Effector CD4-positive, alpha-beta T cell (primary cell): ENCODE results near the gene SMOC1.

Experiments
- DNase-seq: peaks from one replicate; pipeline ENCODE4 v3.0.0-alpha.2; 2020

The SMOC1 gene

DNA sequence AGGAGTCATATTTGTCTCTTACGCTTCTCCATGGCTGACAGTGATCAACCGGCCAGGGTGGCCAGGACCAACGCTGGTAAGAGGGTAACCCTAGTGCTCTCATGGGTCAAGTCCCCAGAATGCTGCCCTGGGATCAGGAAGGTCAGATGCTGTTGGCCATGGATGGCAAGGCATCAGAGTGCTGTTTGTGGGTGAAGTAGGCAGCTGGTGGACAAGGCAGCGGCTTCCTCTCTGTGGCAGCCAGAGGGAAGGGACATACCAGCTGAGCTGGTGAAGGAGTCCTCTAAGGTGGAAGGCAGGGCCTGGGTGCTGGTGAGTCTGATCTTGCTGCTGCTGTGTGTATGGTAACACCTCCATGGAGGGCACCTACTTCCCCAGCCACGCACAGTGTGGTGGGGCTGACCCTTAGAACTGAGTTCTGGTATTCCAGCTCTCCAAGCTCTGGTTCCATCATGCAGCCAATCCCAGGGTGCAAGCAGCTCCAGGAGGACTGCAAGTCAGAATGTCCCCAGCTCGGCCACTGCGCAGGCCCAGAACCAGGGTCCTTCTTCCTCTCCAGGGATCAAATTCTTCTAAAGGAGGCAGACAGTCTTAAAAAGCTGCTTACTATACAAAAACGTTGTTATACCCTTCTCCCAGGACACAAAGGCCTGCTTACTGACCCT lies 13.4 kb upstream of the SMOC1 start:
- no peak for DNase-seq

DNA sequence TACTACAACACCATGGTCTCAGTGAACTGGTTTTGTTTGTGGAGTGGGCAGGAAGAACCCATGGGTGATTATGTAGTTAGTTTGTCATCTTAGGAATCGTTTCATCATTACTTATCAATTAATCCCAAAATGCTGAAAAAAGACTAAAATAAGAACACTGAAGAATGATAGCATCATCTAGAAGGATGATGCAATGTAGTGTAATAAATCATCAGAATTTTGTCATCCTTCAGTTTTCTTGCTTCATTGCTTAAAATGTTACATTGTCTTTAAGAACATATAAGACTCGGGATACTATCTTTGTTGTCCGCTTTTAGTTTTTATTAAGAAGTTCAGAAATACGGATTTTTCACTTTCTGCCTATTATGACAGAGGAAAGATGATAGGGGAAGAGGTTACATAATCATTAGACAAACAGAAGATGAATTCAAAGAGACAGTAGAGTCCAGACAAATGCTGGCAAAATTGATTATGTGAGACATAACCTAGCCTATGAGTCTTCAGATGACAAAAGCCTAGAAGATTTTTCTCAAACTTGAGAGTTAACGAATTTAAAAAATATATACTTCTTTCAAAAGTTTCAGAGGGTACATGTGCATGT lies 10.8 kb upstream of the SMOC1 start:
- no peak for DNase-seq

DNA sequence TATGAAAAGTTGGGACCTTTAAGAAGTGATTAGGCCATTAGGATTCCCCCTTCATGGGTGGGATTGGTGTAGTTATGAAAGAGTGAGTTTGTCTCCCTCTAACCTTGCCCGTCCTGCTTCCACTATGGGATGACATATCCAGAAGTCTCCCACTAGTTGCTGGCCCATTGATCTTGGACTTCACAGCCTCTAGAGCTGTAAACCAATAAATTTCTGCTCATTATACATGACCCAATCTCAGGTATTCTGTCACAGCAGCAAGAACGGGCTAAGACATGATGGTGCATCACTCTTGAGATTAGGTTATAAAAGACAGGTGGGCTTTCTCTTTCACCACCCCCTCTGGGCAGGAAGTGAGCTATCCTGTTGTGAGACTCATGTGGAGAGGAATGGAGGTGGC lies 8.6 kb upstream of the SMOC1 start:
- DNase-seq = no peak

DNA sequence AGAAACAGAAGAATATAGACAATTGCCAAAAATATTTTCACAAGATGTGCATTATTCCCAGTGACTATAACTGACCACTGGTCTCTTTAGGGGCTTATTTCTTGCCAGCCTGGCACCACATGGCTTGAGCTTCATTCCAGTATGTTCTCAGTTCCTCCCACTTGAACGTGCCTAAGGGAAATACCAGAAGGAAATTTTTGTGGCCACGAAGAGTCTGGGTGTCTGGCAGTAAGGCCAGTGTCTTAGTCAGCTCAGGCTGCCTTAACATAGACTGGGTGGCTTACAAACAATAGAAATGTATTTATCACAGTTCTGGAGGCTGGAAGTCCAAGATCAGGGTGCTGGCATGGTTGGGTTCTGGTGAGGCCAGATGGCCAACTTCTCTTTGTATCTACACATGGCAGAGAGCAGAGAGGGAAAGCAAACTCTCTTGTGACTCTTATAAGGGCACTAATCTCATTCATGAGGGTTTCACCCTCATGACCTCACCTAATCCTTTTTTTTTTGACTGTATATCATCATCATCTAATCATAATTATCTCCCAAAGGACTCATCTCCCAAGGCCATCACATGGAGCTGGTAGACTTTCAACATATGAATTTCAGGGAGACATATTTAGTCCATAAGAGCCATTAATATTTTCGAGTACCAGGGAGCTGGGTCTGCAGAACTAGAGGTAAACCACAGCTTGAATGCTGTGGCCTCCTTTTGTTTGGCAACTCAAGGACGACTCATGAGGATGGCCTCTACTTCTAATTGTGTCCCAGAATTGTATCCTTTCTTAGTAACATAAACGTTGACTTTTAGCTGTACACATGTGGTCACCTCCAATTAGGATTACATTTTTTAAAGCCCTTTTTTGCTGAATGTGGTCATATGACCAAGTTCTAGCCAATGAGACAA lies 5.1 kb upstream of the SMOC1 start:
- no peak for DNase-seq

DNA sequence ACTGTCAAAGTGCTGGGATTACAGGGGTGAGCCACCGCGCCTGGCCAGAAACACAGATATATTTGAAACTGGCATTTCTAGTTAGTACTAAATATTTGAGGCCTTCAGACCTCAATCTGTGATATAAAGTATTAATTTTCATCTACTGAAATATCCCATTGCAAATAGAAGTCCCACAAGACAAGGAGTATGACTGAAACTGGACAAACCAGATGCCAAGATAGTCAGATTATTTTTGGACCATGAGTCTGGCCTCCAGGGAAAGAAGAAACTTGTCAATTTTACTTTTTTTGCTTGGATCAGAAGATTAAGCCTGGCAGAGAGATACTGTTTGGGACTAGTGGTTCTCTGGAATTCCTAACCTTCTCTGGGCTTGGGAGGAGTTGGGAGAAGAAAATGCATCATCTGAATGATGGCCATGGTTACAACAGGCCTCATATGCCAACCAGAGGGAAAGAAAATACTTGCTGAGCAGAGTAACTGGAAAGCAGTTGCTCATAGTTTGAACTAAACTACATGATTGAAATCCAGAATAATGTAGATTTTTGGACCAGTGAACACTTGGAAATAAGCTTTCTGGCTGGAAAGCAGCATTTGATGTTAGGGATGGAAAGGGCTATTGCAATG lies 2.9 kb upstream of the SMOC1 start:
- no peak for DNase-seq

DNA sequence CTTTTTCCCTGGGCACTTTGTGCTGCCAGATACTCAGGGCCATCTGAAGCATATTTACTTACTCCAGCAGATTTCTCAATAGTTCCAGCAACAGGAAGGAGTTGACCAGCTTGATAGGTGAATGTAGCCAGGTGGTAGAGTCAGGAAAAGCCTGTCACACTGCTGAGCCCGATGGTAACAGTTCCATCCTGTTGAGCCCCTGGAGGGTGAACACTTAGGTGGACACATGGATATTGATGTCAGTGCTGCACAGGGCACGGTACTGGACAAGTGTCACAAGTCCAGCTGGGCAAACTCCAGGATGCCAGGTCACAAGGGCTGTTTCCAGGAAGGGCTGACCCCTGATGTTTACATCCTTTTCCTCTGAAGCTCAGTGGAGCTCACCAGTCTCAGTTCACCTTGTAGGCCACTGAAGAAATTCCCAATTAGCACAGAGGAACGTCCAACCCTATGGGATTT lies 2.3 kb upstream of the SMOC1 start:
- DNase-seq = no peak

DNA sequence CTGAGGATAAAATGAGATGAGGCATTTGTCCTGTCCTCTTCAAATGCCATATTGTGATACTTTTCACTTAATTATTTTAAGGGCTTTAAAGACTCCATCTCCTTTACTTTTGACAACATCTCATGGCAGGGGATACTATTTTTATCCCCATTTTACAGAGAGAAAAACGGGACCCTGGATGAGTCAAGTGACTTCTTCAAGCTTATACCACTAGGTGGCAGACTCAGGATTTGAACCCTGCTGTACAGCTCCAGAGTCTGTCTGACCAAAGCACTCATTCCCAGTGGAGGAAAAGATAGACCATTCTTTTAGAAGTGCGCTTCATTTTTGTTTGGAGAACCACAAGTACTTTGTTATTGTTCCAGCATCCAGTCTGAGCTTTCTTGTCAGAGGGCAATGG lies 1.7 kb upstream of the SMOC1 start:
- no peak for DNase-seq

DNA sequence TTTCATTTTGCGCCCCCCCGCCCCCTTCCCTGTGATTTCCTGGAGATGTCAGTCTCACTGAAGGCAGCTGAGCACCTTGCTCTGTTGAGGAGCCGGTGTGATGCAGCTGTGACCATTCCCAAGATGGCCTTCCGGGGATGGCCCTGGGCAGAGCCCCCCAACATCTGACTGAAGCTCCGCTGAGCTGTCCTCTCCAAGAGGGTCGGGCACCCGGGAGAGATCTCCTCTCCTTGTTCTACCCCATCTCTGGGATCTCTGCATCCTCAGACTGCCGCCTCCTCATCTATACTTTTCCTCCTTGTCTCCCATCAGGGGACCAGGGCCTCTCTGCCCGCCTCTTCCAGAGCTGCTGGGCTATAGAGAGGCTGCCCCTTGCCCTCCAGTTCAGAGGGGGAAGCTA lies 965 bp upstream of the SMOC1 start:
- no peak for DNase-seq

DNA sequence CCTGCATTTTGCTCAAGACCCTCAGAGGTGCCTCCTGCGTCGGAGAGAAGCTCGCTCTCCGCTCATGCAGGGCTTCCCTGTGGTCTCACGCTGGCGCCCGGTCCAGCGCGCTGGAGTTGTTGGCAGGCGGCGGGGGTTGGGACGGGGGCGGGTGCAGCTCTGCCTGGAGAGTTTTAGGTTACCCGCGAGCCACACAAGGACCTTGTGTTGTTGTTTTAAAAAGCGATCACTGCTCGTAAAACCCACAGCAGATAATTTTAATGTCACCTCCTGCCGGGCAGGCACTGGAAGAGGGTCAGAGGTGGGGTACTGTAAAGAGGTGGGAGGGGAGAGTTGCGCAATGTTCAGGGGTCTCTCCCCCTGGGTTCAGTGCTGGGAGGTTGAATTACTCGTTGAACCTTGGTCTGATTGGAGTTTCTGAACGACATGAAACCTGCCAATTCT lies 850 bp downstream of the SMOC1 start:
- DNase-seq = no peak

DNA sequence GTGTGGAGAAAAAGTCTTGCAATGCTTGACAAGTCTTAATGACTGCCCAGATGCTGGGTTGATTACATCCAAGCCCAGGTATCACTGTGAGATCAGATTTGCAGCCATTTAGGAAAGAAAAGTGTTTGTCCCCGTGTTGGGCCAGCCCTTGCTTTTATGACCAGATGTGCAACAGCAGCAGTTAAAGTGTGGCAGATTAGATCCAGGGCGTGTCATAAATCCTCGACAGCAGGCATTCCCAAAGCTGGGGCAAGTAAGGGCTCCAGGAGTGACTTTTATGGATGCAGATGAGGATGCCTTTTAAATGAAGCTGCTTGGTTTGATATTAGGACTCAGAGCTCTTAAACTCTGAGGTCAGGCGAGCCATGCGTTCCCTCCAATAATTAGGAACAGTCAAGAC lies 1.7 kb downstream of the SMOC1 start:
- no peak for DNase-seq

DNA sequence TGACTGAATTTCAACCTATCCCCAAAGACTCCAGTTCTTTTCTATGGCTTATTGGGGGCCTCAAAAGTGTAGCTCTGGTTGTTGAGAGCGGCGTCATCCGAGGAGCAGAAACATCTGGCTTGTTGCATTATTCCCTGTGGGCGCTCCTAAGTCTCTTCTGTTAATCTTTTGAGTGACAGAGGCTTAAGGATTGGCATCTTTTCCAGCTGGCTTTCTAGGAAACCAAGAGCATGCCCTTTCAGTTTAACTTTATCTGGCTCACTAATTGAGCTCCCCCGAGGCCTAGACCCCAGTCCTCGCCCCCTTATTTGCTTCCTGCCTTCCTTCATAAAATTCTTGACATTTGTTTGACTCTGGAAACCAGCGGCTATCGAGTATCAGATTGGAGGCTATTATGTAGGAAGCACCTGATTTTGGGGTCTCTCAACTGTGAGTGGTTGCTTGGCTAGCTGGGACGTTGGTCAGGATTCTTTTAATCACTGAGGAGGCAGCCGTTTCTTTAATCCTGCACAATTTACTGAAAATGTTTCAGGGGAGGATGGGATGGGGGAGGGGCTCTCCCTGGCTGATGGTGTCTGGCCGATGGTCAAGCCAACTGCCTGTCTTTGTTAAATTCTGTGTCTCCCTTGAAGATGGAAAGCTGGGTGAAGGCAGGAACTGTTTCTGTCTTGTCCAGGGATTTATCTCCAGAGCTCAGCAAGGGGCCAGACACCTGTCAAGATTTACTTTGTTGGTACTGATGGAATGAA lies 3.1 kb downstream of the SMOC1 start:
- no peak for DNase-seq

DNA sequence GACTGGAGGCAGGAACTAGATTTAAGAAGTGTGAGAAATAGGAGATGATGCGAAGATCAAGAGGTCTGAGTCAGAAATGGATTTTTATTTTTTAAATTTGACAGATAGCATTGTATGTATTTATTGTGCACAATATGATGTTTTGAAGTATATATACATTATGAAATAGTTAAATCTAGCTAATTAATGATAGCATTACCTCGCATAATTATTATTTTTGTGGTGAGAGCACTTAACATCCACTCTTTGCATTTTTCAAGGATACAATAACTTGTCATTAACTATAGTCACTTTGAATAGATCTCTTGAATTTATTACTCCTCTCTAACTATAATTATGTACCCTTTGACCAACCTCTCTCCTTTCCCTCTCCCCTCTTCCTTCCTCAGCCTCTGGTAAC lies 3.7 kb downstream of the SMOC1 start:
- no peak for DNase-seq

DNA sequence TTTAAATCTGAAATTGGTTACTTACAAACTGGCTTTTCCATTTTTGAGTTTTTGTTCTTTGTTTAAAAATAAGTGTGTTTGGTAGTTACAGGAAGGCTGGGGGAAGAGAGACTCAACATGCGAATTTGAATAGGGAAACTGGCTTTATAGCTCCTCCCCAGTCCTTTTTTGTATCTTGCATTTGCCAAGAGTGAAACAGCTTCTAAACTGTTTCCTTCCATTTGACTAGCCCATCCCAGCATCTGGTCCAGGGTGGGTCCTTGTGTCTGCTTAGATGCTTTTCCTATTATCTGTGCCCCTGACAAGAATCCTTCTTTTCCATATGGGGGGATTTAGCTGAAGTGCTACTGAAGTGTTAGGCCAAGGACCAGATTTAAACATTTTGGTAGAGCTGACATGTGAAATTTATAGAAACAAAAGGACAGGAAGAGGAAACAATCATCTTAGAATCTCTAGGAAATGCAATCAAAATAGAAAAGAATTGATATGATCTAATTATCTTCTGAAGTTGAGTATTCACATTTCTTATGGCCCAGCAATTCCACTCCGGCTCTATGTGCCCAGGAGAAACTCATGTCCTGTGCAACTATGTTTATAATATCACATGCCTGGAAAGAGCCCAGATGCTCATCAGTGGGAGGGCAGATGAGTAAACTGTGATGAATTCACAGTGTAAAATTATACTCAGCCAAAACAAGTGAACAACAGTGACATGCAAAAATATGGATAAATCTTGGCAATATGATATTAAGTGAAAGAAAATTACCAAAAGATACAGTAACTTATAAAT lies 7.4 kb downstream of the SMOC1 start:
- DNase-seq = no peak

DNA sequence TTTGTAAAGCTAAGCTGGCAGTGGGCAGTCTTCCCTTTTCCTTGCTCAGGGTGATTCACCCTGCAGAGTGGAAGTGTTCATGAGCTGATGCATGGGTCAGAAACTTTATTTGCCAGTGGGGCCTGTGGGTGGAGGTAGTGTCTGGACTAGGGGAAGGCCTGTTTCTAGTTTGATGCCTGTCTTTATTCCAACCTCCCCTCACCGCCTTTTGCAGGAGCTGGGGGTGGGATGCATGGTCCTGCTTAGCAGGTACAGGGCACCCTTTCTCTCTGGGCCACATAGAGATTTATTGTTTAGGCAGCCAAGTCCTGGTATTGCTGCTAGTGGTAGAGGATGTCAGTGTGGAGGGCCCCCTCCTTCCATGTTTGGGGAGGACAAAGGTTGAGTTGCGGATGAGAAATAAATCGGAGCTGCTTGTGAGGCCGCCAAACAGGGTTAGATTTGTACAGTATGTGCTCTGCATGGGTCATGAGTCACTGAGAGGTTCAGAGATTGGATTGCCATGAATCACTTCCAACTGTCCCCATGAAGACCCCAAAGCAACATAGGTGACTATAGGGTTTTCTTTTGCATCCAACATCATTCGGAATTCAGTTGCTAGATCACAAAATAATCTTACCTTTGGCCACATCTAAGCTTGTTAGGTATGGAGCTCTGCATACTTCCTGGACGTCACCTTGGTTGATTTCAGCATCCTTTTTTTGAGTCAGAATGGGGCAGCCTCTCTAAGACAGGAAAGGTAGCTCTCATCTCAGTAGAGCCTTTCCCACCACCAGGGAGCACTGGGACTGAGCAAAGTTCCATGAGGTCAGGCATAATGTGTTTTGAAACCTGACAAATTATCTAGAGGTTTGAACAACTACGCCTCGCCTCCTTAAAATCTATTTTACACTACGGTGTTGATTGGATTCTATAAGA lies 8.8 kb downstream of the SMOC1 start:
- no peak for DNase-seq

DNA sequence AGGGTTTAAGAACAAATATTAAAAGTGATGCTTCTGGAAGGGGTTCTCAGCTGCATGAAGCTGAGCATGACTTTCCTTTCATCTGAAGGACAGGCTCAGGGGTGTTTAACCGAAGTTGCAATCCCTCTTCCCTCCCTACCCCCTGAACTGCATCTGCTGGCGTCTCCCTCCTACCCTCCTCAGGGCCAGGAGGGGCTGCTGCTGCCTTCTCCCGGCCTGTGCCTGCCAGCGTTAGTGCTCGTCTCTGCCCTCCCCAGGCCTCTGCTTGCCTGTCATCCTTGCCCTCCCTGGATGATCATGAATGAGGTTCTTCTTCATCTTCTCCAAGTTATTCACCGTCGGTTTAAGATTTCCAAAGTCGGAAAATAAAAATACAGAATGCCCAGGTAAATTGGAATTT lies 12.2 kb downstream of the SMOC1 start:
- no peak for DNase-seq

DNA sequence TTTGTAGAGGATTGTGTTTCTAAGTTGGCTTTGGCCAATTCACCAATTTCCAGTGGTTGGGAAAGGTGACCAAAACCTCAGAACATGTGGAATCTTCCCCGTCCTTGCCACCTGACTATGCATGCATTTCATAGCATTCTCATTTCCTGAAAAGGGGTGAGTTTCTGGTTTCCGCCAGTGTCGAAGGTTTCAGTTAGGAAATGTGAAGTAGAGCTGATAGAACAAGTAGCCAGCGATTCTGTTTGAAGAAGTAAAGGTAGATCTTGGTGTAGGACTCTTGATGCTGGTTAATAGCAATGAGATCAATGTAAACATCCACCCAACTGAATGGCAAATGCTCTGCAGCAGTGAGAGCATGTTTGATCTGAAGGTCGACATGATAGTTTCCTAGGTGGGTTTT lies 15.9 kb downstream of the SMOC1 start:
- DNase-seq = no peak

DNA sequence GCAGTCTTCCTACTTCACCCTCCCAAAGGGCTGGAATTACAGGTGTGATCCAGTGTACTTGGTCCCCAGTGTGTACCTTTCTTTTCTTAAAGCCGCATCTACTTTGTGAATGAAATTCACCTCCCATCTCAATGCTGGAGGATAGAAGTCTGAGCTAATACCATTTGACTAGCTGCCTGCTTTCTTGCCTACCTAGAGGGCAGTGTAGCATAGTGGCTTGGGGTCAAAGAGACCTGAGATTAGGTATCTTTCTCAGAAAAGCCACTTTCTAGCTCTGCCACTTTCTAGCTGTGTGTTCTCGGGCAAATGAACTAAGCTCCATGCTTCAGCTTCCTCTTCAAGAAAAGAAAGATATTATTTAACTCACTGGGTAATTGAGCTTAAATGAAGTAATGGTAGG lies 16.9 kb downstream of the SMOC1 start:
- no peak for DNase-seq

DNA sequence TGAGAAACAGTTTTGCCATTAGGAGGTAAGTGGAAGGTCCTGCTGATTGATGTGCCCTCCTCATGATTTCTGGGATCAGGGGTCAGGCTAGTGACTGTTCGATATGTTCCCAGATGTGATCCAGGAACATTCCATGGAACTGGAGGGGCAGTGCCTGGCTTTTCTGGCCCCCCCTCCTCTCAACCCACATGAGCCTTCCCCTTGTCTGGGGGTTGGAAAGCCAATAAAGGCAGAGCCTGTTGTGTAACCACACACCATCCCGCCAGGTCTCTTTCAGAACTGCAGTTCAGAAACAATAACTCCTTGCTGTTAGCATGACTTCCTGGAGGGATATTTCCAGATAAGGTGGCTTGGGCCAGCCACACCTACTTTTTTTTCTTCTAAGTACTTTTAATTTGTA lies 17.8 kb downstream of the SMOC1 start:
- no peak for DNase-seq

DNA sequence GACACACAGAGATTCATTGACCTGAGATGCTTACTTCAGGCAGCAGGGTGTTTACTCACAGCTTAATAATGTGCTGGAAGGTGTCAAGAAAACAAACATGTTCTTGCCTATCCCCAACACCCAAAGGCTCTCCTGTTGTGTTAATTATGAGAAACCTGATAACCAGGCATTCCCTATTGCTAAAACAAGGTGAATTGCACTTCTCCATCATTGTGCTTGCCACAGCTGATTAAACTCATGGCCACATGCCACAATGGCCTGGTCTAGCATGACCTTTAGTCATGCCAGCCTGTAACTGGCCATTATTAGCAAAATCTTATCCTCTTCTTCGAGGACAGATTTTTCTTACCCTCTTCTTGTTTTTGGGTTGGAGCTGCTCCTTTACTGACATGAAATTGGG lies 21.4 kb downstream of the SMOC1 start:
- DNase-seq = no peak

DNA sequence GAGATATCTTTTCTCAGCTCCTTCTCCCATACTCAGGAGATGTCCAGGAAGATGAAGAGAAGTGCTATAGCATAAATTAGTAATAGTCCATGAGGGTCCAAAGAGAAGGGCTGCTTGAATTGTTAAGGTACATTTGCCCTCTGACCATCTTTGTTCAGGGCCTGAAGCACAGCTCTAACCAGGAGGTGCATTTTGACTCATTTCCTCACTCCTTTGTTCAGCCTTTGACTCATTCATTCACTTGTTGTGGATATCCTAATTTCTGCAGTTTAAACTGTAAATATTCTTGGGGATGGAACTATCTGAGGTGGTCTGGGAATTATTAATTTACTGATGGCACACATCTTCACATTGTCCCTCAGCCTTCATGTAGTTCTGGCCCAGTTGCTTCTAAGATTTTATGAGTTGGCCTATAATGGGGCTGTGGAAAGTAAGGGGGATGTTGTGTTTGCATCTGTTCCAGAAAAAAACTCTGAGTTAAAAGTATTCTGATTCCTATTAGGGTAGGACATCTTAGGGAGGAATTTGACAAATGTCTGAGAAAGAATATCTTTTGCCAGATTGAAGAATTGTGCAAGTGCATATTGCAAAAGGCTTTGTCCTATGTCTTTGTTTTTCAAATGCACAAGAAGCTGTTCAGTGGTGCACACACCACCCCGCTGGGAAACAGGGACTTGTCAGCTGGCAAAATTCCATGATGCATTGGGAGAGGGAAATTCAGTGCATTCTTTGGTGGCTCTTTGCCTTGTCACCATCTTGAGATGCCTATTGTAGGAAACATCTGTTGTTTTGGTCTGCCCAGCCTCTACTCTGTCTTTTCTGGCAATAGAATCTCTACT lies 22.1 kb downstream of the SMOC1 start:
- no peak for DNase-seq
